PC-3 (cell line): Measurements from ENCODE around the gene MAP2K3.

Source experiments
- CTCF ChIP-seq: fragments of 300-600 bp; sonication (generic); conservative IDR thresholded peaks from 2 replicates; pipeline ENCODE4 v1.5.1; 2017; ENCODE audit warnings: antibody characterized with exemption, low read depth, mild to moderate bottlenecking, low read length
- EZH2 ChIP-seq: fragments of 300-600 bp; sonication (generic); IDR thresholded peaks from one replicate; pipeline ENCODE4 v1.6.1; 2017; ENCODE audit warnings: antibody characterized with exemption, mild to moderate bottlenecking, low read length; ENCODE audit not compliant: unreplicated experiment
- EZH2phosphoT487 ChIP-seq: fragments of 300-600 bp; sonication (generic); IDR thresholded peaks from 2 replicates; pipeline ENCODE4 v1.6.1; 2018; ENCODE audit warnings: mild to moderate bottlenecking, antibody characterized with exemption, low read length, borderline replicate concordance

- no peak for TF ChIP-seq CTCF
- TF ChIP-seq EZH2: no peak
- TF ChIP-seq EZH2phosphoT487: no peak
These were observed 48.6 kb upstream of the MAP2K3 start for GRCh38 chr17:21235921-21236320.
